ENCODE measurements around the gene GRK3. TPM values are rescaled to one million over a fixed set of nuclear protein-coding genes. Genes with fewer than 3 reads are reported as not detected.

GRK3 gene
- total and polyA plus RNA-seq, 10 of the 15 experiments (the other 5 are each of a cell fraction or from before 2014, with no cell fraction given): 3.1 to 35.1 (median 14.7) TPM

DNA sequence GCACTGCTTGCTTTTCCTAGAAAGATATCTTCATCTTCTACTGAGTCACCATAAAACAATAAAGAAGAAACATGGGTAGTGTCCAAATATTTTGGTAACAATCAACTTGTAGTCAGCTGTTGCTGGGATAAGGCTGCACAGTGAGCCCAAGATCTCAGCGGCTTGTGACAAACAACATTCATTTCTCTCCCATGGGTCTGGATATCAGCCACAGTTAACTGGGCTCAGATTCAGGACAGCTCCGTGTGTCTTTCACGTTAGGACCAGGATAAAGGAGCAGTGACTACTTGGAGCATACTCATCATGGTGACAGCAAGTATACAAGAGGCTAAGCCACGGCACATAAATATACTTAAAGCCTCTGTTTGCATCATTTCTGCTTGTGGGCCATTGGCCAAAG, 27.9 kb upstream of the GRK3 start (continued):
- TF ChIP-seq, protein P1, sequence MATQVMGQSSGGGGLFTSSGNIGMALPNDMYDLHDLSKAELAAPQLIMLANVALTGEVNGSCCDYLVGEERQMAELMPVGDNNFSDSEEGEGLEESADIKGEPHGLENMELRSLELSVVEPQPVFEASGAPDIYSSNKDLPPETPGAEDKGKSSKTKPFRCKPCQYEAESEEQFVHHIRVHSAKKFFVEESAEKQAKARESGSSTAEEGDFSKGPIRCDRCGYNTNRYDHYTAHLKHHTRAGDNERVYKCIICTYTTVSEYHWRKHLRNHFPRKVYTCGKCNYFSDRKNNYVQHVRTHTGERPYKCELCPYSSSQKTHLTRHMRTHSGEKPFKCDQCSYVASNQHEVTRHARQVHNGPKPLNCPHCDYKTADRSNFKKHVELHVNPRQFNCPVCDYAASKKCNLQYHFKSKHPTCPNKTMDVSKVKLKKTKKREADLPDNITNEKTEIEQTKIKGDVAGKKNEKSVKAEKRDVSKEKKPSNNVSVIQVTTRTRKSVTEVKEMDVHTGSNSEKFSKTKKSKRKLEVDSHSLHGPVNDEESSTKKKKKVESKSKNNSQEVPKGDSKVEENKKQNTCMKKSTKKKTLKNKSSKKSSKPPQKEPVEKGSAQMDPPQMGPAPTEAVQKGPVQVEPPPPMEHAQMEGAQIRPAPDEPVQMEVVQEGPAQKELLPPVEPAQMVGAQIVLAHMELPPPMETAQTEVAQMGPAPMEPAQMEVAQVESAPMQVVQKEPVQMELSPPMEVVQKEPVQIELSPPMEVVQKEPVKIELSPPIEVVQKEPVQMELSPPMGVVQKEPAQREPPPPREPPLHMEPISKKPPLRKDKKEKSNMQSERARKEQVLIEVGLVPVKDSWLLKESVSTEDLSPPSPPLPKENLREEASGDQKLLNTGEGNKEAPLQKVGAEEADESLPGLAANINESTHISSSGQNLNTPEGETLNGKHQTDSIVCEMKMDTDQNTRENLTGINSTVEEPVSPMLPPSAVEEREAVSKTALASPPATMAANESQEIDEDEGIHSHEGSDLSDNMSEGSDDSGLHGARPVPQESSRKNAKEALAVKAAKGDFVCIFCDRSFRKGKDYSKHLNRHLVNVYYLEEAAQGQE (IDR thresholded peaks at IDR 0.05; ENCODE audit: low read depth, low read length): no peak
- TF ChIP-seq HDAC6 (IDR thresholded peaks at IDR 0.05; ENCODE audit: unreplicated experiment): no peak

DNA sequence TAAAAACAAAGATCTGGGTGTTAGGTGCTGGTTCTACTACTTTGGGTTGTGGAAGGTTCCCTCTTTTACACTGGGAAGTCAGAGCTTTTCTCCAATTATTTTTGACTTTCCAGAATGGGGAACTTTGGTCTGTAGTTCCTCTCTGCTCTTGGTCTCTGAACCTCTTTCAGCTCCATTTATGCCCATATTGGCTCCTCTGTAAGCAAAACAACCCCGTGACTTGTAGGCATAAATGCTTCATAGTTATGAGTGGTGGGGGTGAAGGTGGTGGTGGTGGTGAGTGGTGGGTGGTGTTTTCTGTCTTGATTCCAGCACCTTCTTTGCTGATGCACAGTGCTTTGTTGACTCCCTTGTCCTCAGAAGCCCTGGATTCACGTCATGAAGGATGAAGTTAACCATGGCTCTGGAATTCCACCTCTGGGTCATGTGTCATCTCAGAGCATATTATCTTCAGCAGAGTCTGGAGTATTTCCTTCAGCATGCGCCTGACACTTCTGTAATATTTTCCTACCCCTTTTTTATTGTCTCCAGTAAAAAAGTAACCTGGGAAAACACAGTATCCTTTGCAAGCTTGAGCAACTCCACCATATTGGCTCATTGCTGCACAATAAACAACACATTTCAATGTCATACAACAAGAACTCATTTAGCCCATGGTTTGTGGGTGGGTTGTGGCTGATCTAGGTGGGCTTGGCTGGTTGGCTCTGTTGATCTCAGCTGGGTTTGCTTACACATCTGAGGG, 24.1 kb upstream of the GRK3 start:
- in situ Hi-C loops (cut with MboI) (no loop called here), intact Hi-C loops (cut with micrococcal nuclease; ENCODE audit: unreplicated experiment) (loop anchor here (5.0 kb wide), 1 partner anchor 78 kb away; no protein-coding TSS in a partner anchor)
- Histone ChIP-seq H3K9ac (ENCODE audit: control insufficient read depth, insufficient read depth, low read length) (no peak overlapping the region), H3K27ac (ENCODE audit: control insufficient read depth, insufficient read depth) (no peak overlapping the region), H3K79me2 (ENCODE audit: control insufficient read depth, insufficient read depth, low read length) (no peaks in the 10 kb centered on the region), H2AFZ (ENCODE audit: control insufficient read depth, low read depth, low read length) (no peak overlapping the region), H4K20me1 (ENCODE audit: control insufficient read depth, insufficient read depth) (no peaks in the 10 kb centered on the region), H3K36me3 (ENCODE audit: control insufficient read depth in 2 of 2, insufficient read depth in 2 of 2, low read length in 1 of 2) (no peaks in the 10 kb centered on the region), H3K4me3 (no peak overlapping the region), H3K27me3 (replicated peaks in 1 of 2; ENCODE audit: control insufficient read depth in 2 of 2, insufficient read depth in 2 of 2, low read length in 1 of 2) (no peaks in the 10 kb centered on the region), H3K9me3 (replicated peaks; ENCODE audit: control insufficient read depth, insufficient read depth, low read length) (no peaks in the 10 kb centered on the region), H3K4me1 (ENCODE audit: control insufficient read depth, insufficient read depth, low read length) (no peaks in the 10 kb centered on the region), H3K4me2 (ENCODE audit: control insufficient read depth, insufficient read depth) (no peak overlapping the region)
- no peak for DNase-seq (ENCODE audit: low read depth, low spot score)
- POLR2A ChIA-PET: interaction anchor here (0.5 kb wide), 1 partner anchor 223 kb away, joined by 3 read pairs; no protein-coding TSS in a partner anchor
- BruUV-seq (replicated peaks): no TSS peak
- CTCF ChIA-PET: interaction anchor here (1.0 to 1.5 kb wide), 3 partner anchors 78 to 233 kb away, joined by 3 to 5 read pairs (median 3); no protein-coding TSS in a partner anchor
- RAD21 ChIA-PET (ENCODE audit: unreplicated experiment): interaction anchor here (1.5 kb wide), 1 partner anchor 27 kb away, joined by 4 read pairs; no protein-coding TSS in a partner anchor
- no peak for FAIRE-seq
- ATAC-seq: no peak
- SMC1A ChIA-PET (ENCODE audit: uncharacterized antibody, unreplicated experiment): interaction anchor here (1.0 to 7.1 kb wide), 3 partner anchors 25 to 231 kb away, joined by 3 to 170 read pairs (median 52); partner anchors contain the start of gene GRK3
- 45% methylated on average over 3 of the region's 3 CpGs for WGBS (ENCODE audit: insufficient coverage, insufficient replicate concordance, low lambda C conversion rate, missing lambda C conversion rate)
- TF ChIP-seq ZNF384 (IDR thresholded peaks at IDR 0.05; ENCODE audit: borderline replicate concordance, low read depth, low read length) (no peak), POLR2AphosphoS5 (IDR thresholded peaks at IDR 0.05; ENCODE audit: low read length) (no peak), POLR2A (IDR thresholded peaks at IDR 0.05; ENCODE audit: low read depth, low read length) (no peak), HDAC2 (IDR thresholded peaks at IDR 0.05) (no peak), FOXK2 (IDR thresholded peaks at IDR 0.05) (no peak), ZZZ3 (IDR thresholded peaks at IDR 0.05; ENCODE audit: control insufficient read depth, insufficient read length, low read depth) (no peak), BMI1 (IDR thresholded peaks at IDR 0.05; ENCODE audit: borderline replicate concordance) (no peak), TCF7 (IDR thresholded peaks at IDR 0.05; ENCODE audit: borderline replicate concordance) (no peak), YBX1 (IDR thresholded peaks at IDR 0.05) (no peak), HCFC1 (IDR thresholded peaks at IDR 0.05; ENCODE audit: low read length) (no peak), RBBP5 (conservative IDR thresholded peaks at IDR 0.05) (no peak)
- TF ChIP-seq, protein P2, sequence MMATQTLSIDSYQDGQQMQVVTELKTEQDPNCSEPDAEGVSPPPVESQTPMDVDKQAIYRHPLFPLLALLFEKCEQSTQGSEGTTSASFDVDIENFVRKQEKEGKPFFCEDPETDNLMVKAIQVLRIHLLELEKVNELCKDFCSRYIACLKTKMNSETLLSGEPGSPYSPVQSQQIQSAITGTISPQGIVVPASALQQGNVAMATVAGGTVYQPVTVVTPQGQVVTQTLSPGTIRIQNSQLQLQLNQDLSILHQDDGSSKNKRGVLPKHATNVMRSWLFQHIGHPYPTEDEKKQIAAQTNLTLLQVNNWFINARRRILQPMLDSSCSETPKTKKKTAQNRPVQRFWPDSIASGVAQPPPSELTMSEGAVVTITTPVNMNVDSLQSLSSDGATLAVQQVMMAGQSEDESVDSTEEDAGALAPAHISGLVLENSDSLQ (IDR thresholded peaks at IDR 0.05): no peak
- TF ChIP-seq, protein P3, sequence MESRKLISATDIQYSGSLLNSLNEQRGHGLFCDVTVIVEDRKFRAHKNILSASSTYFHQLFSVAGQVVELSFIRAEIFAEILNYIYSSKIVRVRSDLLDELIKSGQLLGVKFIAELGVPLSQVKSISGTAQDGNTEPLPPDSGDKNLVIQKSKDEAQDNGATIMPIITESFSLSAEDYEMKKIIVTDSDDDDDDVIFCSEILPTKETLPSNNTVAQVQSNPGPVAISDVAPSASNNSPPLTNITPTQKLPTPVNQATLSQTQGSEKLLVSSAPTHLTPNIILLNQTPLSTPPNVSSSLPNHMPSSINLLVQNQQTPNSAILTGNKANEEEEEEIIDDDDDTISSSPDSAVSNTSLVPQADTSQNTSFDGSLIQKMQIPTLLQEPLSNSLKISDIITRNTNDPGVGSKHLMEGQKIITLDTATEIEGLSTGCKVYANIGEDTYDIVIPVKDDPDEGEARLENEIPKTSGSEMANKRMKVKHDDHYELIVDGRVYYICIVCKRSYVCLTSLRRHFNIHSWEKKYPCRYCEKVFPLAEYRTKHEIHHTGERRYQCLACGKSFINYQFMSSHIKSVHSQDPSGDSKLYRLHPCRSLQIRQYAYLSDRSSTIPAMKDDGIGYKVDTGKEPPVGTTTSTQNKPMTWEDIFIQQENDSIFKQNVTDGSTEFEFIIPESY (IDR thresholded peaks at IDR 0.05): no peak

Data from GM12878 (cell line).